IPS-11a (cell line): Measurements from ENCODE around the gene RUFY1.
"Not testable (repeated sequence)": the region's sequence is repeated elsewhere in the genome, so short reads cannot be mapped to it uniquely, and the experiment has no call there.

Experiments
- H3K4me3 ChIP-seq: one replicate; pipeline ENCODE4 v1.5.1; 2013; ENCODE audit warnings: low read depth, low read length, control low read depth

Gene RUFY1

DNA sequence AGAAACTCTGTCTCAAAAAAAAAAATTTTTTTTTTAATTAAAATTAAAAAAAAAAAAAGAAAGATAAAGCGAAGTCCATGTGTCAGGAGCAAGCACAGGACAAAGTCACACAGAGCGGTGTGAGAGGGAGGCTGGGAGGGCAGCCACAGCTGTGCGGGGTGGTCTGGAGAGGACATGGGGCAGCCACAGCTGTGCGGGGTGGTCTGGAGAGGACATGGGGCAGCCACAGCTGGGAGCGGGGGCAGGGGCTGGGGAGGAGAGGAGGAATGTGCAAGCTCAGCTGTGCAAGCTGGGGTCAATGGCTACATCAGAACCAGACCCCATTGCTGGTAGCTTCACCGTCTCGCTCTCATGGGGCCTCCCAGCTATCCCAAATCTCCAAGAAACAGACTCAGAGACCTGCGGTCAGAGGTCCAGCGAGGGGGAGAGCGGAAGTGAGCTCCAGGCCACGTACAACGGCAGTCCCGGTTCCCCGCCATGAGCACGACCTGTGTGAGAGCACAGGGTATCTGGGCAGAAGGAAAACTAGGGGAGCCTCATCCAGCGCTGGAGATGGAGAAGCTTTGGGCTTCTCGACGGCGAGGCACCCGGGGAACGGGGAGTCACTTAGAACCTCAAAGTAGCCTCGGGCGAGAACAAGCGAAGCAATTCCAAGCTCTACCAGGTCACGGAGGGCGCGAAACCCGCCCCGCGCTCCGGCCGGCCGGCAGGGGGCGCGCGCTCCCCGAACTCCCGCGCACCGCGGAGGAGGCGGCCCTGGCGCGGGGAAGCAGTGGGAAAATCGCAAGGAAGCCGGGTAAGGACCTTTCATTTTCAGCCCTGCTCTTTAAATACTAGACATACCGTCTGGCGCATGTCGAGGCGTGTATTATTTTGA, 107.2 kb downstream of the RUFY1 start:
- H3K4me3 ChIP-seq, result not testable (repeated sequence)

DNA sequence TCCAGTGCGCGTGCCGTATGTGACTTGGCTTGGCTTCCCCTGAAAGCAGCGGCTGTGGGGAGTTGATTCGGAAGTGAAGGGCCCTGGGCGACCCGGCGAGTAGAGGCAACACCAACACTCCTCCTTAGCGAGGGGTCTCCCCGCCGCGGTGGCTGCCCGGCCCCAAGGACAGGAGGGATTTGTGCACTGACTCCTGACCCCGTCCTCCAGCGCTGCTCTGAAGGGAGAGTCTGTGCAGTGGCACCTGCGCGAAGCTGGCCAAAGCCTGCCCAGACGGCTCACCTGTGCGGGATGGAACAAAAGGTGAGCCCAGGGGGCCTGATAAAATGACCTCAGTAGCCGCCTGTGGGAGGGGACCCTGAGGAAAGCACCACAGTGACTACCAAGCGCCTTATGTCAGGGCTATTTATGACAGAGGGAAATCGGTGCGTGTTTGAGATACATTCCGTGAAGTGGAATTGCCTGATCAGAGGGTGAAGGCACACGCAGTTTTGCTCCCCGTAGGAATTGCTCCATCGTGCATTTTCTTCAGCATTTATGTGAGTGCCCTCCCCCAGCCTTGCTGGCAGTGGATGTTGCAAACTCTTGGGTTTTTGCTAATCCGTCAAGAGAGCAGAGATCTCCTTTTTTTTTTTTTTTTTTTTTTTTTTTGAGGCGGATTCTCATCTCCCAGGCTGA, 108.0 kb downstream of the RUFY1 start:
- peak overlapping the region; percentile 54 for H3K4me3 ChIP-seq
